GM12878 (cell line): ENCODE measurements around the gene ANGEL1. TPM values are rescaled to one million over a fixed set of nuclear protein-coding genes. Genes with fewer than 3 reads are reported as not detected.

ENCODE experiments used
- ATAC-seq: fragments of 200-7000 bp; cut with Tn5 transposase; 3 replicates; pipeline ENCODE4 v1.9.1; 2020; ENCODE audit warnings: mild to moderate bottlenecking, moderate library complexity
- BruUV-seq: library from RNA; stranded (reverse); fragments of 400-500 nt; replicated peaks from 2 replicates; lab custom pipeline; 2021; lab: Mats Ljungman, UMichigan
- CTCF ChIA-PET: fragments of 300-600 bp; sonication (Branson Sonifier 250); formaldehyde crosslinking; extraction: SDS; loops from one replicate; lab custom pipeline; 2021; ENCODE audit warnings: inconsistent platforms; lab: Yijun Ruan, JAX
- POLR2A ChIA-PET: fragments of 350-600 bp; formaldehyde crosslinking; extraction: SDS; loops from one replicate; lab custom pipeline; 2021; ENCODE audit warnings: inconsistent platforms; lab: Charles Lee
- RAD21 ChIA-PET: fragments of 300-600 bp; sonication (Branson Sonifier 250); formaldehyde crosslinking; loops from one replicate; lab custom pipeline; 2023; ENCODE audit warnings: antibody characterized with exemption; ENCODE audit not compliant: unreplicated experiment; lab: Charles Lee
- SMC1A ChIA-PET: fragments of 300-600 bp; sonication (Branson Sonifier 250); formaldehyde crosslinking; loops from one replicate; lab custom pipeline; 2023; ENCODE audit not compliant: unreplicated experiment, uncharacterized antibody; lab: Charles Lee
- DNase-seq: peaks from one replicate; pipeline ENCODE4 v3.0.0-alpha.2; 2011; ENCODE audit warnings: low read depth, low spot score
- FAIRE-seq: peaks from 3 replicates; lab custom pipeline; 2011; peaks lifted over from hg19 to GRCh38; lab: Jason Lieb, UNC
- H2AFZ ChIP-seq: 2 replicates; pipeline ENCODE4 v1.6.0; 2011; ENCODE audit warnings: low read depth, low read length, control low read depth; ENCODE audit not compliant: control insufficient read depth
- H3K27ac ChIP-seq: 2 replicates; pipeline ENCODE4 v1.5.1; 2011; ENCODE audit warnings: control low read depth; ENCODE audit not compliant: control insufficient read depth, insufficient read depth
- H3K27me3 ChIP-seq, 2 experiments: replicated peaks in 1 of 2; 2 replicates each; pipeline versions ENCODE4 v1.6.0 to v1.6.1; 2011; ENCODE audit warnings: low read length in 1 of 2; ENCODE audit not compliant: control insufficient read depth in 2 of 2, insufficient read depth in 2 of 2
- H3K36me3 ChIP-seq, 2 experiments: 2 replicates each; pipeline ENCODE4 v1.5.1; 2011; ENCODE audit warnings: low read length in 1 of 2; ENCODE audit not compliant: control insufficient read depth in 2 of 2, insufficient read depth in 2 of 2
- H3K4me1 ChIP-seq: 2 replicates; pipeline ENCODE4 v1.6.1; 2011; ENCODE audit warnings: mild to moderate bottlenecking, low read length, moderate library complexity, mixed read lengths; ENCODE audit not compliant: control insufficient read depth, insufficient read depth
- H3K4me2 ChIP-seq: 2 replicates; pipeline ENCODE4 v1.6.0; 2011; ENCODE audit warnings: control low read depth; ENCODE audit not compliant: control insufficient read depth, insufficient read depth
- H3K4me3 ChIP-seq: fragments of 200-600 bp; sonication (generic); 2 replicates; pipeline ENCODE4 v1.5.1; 2016
- H3K79me2 ChIP-seq: 2 replicates; pipeline ENCODE4 v1.6.0; 2011; ENCODE audit warnings: low read length; ENCODE audit not compliant: control insufficient read depth, insufficient read depth
- H3K9ac ChIP-seq: 2 replicates; pipeline ENCODE4 v1.8.0; 2011; ENCODE audit warnings: low read length, control low read depth, mixed read lengths; ENCODE audit not compliant: control insufficient read depth, insufficient read depth
- H3K9me3 ChIP-seq: replicated peaks from 3 replicates; pipeline ENCODE4 v1.5.1; 2011; ENCODE audit warnings: mild to moderate bottlenecking, low read length; ENCODE audit not compliant: control insufficient read depth, insufficient read depth
- H4K20me1 ChIP-seq: 2 replicates; pipeline ENCODE4 v1.6.0; 2011; ENCODE audit not compliant: control insufficient read depth, insufficient read depth
- BMI1 ChIP-seq: fragments of 450-650 bp; IDR thresholded peaks from 2 replicates; pipeline ENCODE4 v1.6.1; 2016; ENCODE audit warnings: mild to moderate bottlenecking, moderate library complexity, borderline replicate concordance
- ESRRA ChIP-seq: IDR thresholded peaks from 2 replicates; pipeline ENCODE4 v1.6.1; 2012; ENCODE audit warnings: mild to moderate bottlenecking, low read length, improper control_type of control experiment
- GABPA ChIP-seq: IDR thresholded peaks from 2 replicates; pipeline ENCODE4 v1.6.1; 2014; ENCODE audit warnings: antibody characterized with exemption, low read depth, mild to moderate bottlenecking, inconsistent platforms
- NR2C1 ChIP-seq: fragments of 450-650 bp; IDR thresholded peaks from 2 replicates; pipeline ENCODE4 v1.6.1; 2017; ENCODE audit warnings: antibody characterized with exemption, mild to moderate bottlenecking, moderate library complexity
- RELA ChIP-seq: fragments of 450-650 bp; IDR thresholded peaks from 2 replicates; pipeline ENCODE4 v1.8.0; 2014; ENCODE audit warnings: borderline replicate concordance; ENCODE audit not compliant: partially characterized antibody
- SMC3 ChIP-seq: IDR thresholded peaks from 2 replicates; pipeline ENCODE4 v1.6.1; 2011; ENCODE audit warnings: low read length, improper control_type of control experiment, borderline replicate concordance
- WGBS: methylation state at CpG from one replicate; pipeline ENCODE4 v1.1.6; 2016; ENCODE audit warnings: low lambda C conversion rate; ENCODE audit not compliant: insufficient replicate concordance, insufficient coverage; ENCODE audit errors: missing lambda C conversion rate; 5-methylcytosine and 5-hydroxymethylcytosine counted together
- in situ Hi-C: fragments of 300-500 bp; cut with MboI; formaldehyde crosslinking; loops from 9 replicates; pipeline ENCODE4 v1.14.3; 2018; ENCODE audit warnings: mixed read lengths
- intact Hi-C: fragments of 100-400 bp; cut with micrococcal nuclease; formaldehyde crosslinking; loops from one replicate; pipeline ENCODE4 v1.14.2; 2022; ENCODE audit not compliant: unreplicated experiment
- polyA plus RNA-seq, 11 experiments: library from polyadenylated mRNA; depleted of rRNA in 4 of 11; unstranded in 6 of 11; stranded (reverse) in 5 of 11; fragments of >200 nt; fragmentation: Nextera tagmentation in 4 of 11; fragmentation: Illumina TruSeq in 1 of 11; extraction: Ambion mirVana in 4 of 11; extraction: Trizol in 1 of 11; gene quantifications; 1 replicate in 1 of 11; 2 replicates in 10 of 11; pipeline versions ENCODE4 v1.2.1 to v1.2.3, GENCODE V29; 2011 to 2016; ENCODE audit warnings: inconsistent platforms in 2 of 11, missing spikeins in 2 of 11, low read depth in 1 of 11
- total RNA-seq, 4 experiments: library from RNA; depleted of rRNA in 3 of 4; stranded (reverse); fragments of >200 nt in 3 of 4; fragmentation: Illumina TruSeq in 1 of 4; extraction: Trizol in 1 of 4; gene quantifications; 2 replicates each; pipeline versions ENCODE4 v1.2.1 to v1.2.3, GENCODE V29; 2013 to 2021
- TF ChIP-seq, protein P1 (sequence below): IDR thresholded peaks from 2 replicates; pipeline ENCODE4 v1.6.1; 2012; ENCODE audit warnings: low read depth, low read length, improper control_type of control experiment
- TF ChIP-seq, protein P2 (sequence below): IDR thresholded peaks from 2 replicates; pipeline ENCODE4 v1.6.1; 2011; ENCODE audit warnings: borderline replicate concordance, low read depth, mild to moderate bottlenecking, moderate library complexity, mixed read lengths, low read length; ENCODE audit not compliant: insufficient read depth; ENCODE audit errors: extremely low read length
- TF ChIP-seq, protein P3 (sequence below): fragments of 450-650 bp; IDR thresholded peaks from 2 replicates; pipeline ENCODE4 v1.6.1; 2017; ENCODE audit warnings: mild to moderate bottlenecking, moderate library complexity

ANGEL1 gene
- total and polyA plus RNA-seq, 10 of the 15 experiments (the other 5 are each of a cell fraction or from before 2014, with no cell fraction given) = 1.7 to 29.7 (median 12.3) TPM

DNA sequence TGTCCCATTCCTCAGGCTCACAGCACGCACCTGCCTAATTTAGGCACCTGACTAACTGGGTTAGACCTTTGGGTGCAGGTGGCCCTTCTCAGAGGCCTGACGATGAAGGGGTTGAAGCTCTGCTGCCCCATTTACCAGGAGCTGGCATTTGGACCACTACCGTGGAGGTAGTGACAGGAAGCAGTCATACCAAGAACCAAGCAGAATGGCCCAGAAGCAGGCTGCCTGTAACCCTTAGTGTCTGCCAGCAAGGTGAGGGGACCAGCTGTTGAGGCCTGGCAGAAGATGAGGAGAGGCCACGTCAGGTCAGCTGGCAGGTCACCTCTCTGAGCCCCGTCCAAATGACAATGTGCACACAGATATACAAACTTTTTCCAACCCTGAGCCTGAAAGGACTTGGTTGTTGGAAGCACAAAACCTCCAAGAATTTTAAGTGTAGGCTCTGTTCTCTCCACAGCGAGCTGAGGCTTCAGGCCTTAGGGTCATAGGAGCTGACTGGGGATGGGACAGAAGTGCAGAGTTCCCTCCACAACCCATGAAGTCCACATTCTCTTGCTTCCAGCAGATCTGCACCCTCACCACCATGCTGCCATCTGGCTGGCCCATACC, 28.3 kb downstream of the ANGEL1 start:
- no peak overlapping the region for H3K27ac ChIP-seq
- no peaks in the 10 kb centered on the region for H3K9me3 ChIP-seq
- 98% methylated on average over 6 of the region's 6 CpGs for WGBS
- TF ChIP-seq, protein P1, sequence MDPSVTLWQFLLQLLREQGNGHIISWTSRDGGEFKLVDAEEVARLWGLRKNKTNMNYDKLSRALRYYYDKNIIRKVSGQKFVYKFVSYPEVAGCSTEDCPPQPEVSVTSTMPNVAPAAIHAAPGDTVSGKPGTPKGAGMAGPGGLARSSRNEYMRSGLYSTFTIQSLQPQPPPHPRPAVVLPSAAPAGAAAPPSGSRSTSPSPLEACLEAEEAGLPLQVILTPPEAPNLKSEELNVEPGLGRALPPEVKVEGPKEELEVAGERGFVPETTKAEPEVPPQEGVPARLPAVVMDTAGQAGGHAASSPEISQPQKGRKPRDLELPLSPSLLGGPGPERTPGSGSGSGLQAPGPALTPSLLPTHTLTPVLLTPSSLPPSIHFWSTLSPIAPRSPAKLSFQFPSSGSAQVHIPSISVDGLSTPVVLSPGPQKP = no peak
- TF ChIP-seq GABPA = no peak
- TF ChIP-seq NR2C1 = no peak
- TF ChIP-seq, protein P2, sequence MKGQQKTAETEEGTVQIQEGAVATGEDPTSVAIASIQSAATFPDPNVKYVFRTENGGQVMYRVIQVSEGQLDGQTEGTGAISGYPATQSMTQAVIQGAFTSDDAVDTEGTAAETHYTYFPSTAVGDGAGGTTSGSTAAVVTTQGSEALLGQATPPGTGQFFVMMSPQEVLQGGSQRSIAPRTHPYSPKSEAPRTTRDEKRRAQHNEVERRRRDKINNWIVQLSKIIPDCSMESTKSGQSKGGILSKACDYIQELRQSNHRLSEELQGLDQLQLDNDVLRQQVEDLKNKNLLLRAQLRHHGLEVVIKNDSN = no peak
- TF ChIP-seq BMI1 = no peak
- TF ChIP-seq SMC3 = no peak
- TF ChIP-seq ESRRA = no peak
- no peak for TF ChIP-seq RELA
- TF ChIP-seq, protein P3, sequence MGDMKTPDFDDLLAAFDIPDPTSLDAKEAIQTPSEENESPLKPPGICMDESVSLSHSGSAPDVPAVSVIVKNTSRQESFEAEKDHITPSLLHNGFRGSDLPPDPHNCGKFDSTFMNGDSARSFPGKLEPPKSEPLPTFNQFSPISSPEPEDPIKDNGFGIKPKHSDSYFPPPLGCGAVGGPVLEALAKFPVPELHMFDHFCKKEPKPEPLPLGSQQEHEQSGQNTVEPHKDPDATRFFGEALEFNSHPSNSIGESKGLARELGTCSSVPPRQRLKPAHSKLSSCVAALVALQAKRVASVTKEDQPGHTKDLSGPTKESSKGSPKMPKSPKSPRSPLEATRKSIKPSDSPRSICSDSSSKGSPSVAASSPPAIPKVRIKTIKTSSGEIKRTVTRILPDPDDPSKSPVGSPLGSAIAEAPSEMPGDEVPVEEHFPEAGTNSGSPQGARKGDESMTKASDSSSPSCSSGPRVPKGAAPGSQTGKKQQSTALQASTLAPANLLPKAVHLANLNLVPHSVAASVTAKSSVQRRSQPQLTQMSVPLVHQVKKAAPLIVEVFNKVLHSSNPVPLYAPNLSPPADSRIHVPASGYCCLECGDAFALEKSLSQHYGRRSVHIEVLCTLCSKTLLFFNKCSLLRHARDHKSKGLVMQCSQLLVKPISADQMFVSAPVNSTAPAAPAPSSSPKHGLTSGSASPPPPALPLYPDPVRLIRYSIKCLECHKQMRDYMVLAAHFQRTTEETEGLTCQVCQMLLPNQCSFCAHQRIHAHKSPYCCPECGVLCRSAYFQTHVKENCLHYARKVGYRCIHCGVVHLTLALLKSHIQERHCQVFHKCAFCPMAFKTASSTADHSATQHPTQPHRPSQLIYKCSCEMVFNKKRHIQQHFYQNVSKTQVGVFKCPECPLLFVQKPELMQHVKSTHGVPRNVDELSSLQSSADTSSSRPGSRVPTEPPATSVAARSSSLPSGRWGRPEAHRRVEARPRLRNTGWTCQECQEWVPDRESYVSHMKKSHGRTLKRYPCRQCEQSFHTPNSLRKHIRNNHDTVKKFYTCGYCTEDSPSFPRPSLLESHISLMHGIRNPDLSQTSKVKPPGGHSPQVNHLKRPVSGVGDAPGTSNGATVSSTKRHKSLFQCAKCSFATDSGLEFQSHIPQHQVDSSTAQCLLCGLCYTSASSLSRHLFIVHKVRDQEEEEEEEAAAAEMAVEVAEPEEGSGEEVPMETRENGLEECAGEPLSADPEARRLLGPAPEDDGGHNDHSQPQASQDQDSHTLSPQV = no peak
- TF ChIP-seq, all 136 proteins: peak for 0
- DNase-seq = no peak
- Histone ChIP-seq H3K4me1 (peaks cover 15% of the 10 kb centered on the region), H3K4me2 (no peak overlapping the region), H3K27me3 (no peaks in the 10 kb centered on the region), H2AFZ (no peak overlapping the region), H3K9ac (no peak overlapping the region), H3K36me3 (peaks cover 11 to 12% of the 10 kb centered on the region in 2 experiments), H3K4me3 (no peak overlapping the region), H3K79me2 (no peaks in the 10 kb centered on the region), H4K20me1 (no peaks in the 10 kb centered on the region)
- no TSS peak for BruUV-seq
- ChIA-PET RAD21 (interaction anchor here (0.9 to 4.3 kb wide), 8 partner anchors 23 to 311 kb away, joined by 3 to 41 read pairs (median 3); no protein-coding TSS in a partner anchor), SMC1A (interaction anchor here (0.9 to 6.1 kb wide), 7 partner anchors 14 to 88 kb away, joined by 3 to 67 read pairs (median 5); no protein-coding TSS in a partner anchor), CTCF (interaction anchor here (0.6 to 8.9 kb wide), 20 partner anchors 8 to 286 kb away, joined by 3 to 136 read pairs (median 4); no protein-coding TSS in a partner anchor), POLR2A (no interaction called here)
- in situ Hi-C loops (loop anchor here (5.0 kb wide), 1 partner anchor 67 kb away; no protein-coding TSS in a partner anchor), intact Hi-C loops (no loop called here)
- no peak for ATAC-seq
- no peak for FAIRE-seq
